Measurements from ENCODE around the gene OR10A4.

DNA sequence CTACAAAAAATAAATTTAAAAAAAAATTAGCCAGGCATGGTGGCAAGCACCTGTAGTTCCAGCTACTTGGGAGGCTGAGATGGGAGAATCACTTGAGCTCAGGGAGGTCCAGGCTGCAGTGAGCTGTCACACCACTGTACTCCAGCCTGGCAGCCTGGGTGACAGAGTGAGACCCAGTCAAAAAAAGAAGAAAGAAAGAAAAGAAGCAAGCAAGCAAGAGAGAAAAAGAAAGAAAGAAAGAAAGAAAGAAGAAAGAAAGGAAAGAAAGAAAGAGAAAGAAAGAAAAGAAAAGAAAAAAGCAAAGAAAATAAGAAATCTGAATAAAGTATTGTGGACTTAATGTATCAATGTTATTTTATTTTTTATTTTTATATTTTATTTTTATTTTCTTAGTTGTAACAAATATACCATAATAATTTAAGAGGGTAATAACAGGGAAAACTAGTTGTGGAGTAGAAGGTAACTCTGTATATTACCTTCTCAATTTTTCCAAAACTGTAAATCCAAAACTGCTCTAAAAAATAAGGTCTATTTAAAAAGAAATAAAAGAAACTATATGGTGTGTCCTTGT, 48.7 kb downstream of the OR10A4 start:
- no peak for TF ChIP-seq GATA3 (IDR thresholded peaks at IDR 0.05; ENCODE audit: low read depth, low read length)
- TF ChIP-seq GATA2 (IDR thresholded peaks at IDR 0.05; ENCODE audit: low read depth, low read length) = no peak
